Breast epithelium (tissue), 3 donors: ENCODE measurements around the gene SMIM10L2A.

Experiments
- POLR2A ChIP-seq: fragments of 450-650 bp; IDR thresholded peaks from one replicate; pipeline ENCODE4 v1.6.1; 2016; ENCODE audit warnings: antibody characterized with exemption, mild to moderate bottlenecking, moderate library complexity
- POLR2AphosphoS5 ChIP-seq, 3 donors: sonication (generic); formaldehyde crosslinking; IDR thresholded peaks; one replicate each; pipeline ENCODE4 v1.6.1; 2017; ENCODE audit warnings: antibody characterized with exemption in 3 of 3
- TF ChIP-seq, protein P1 (sequence below), 3 donors: fragments of 450-650 bp; IDR thresholded peaks; one replicate each; pipeline ENCODE4 v1.5.1; 2016 to 2017; ENCODE audit warnings: antibody characterized with exemption in 3 of 3, mild to moderate bottlenecking in 3 of 3, moderate library complexity in 3 of 3

DNA sequence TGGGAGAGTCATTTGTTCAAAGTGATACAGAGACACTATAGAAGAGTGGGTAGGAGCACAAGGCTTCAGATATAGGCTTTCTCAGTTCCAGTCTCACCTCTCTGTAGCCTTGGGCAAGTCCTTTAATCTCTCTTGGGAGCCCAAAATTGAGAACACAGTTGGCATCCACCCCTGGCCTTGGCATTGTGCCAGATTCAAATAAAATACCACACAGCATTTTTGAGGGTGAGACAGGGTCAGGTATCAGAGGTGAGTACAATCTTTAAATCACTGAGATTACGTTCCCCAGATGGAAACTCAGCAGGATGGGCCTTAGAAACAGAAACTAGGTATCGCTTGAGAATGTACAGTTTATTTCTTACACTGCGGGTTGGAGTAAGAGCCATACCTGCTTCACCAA lies 25.2 kb upstream of the SMIM10L2A start:
- TF ChIP-seq POLR2A (no peak), POLR2AphosphoS5 (IDR thresholded peaks at IDR 0.05) (no peak)
- TF ChIP-seq, protein P1, sequence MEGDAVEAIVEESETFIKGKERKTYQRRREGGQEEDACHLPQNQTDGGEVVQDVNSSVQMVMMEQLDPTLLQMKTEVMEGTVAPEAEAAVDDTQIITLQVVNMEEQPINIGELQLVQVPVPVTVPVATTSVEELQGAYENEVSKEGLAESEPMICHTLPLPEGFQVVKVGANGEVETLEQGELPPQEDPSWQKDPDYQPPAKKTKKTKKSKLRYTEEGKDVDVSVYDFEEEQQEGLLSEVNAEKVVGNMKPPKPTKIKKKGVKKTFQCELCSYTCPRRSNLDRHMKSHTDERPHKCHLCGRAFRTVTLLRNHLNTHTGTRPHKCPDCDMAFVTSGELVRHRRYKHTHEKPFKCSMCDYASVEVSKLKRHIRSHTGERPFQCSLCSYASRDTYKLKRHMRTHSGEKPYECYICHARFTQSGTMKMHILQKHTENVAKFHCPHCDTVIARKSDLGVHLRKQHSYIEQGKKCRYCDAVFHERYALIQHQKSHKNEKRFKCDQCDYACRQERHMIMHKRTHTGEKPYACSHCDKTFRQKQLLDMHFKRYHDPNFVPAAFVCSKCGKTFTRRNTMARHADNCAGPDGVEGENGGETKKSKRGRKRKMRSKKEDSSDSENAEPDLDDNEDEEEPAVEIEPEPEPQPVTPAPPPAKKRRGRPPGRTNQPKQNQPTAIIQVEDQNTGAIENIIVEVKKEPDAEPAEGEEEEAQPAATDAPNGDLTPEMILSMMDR (IDR thresholded peaks at IDR 0.05), result no peak
